Breast epithelium (tissue), 4 donors: Measurements from ENCODE around the gene FOXF1. TPM values are rescaled to one million over a fixed set of nuclear protein-coding genes. Genes with fewer than 3 reads are reported as not detected.

Experiments
- DNase-seq, 2 donors: peaks; one replicate each; pipeline ENCODE4 v3.0.0-alpha.2; 2019; ENCODE audit warnings: low spot score in 2 of 2
- H3K27ac ChIP-seq, 2 donors: fragments of 200-600 bp; sonication (generic) in 1 of 2; one replicate each; pipeline ENCODE4 v1.5.1; 2016 to 2019; ENCODE audit warnings: mild to moderate bottlenecking in 1 of 2
- H3K27me3 ChIP-seq, 2 donors: fragments of 200-600 bp; sonication (generic) in 1 of 2; one replicate each; pipeline versions ENCODE4 v1.5.1 to v1.6.0; 2017 to 2019; ENCODE audit warnings: control low read depth in 1 of 2, mild to moderate bottlenecking in 1 of 2
- H3K36me3 ChIP-seq: fragments of 200-600 bp; one replicate; pipeline ENCODE4 v1.5.1; 2019
- H3K4me1 ChIP-seq, 2 donors: fragments of 200-600 bp; sonication (generic); one replicate each; pipeline ENCODE4 v1.5.1; 2016 to 2019; ENCODE audit warnings: control low read depth in 1 of 2
- H3K4me3 ChIP-seq, 3 donors: fragments of 200-600 bp; sonication (generic); 1 replicate in 2 of 3; 2 replicates in 1 of 3; pipeline ENCODE4 v1.5.1; 2016 to 2019; ENCODE audit warnings: mild to moderate bottlenecking in 3 of 3, moderate library complexity in 2 of 3
- H3K9me3 ChIP-seq, 2 donors: fragments of 200-600 bp; sonication (generic) in 1 of 2; one replicate each; pipeline ENCODE4 v1.5.1; 2016 to 2019; ENCODE audit warnings: control low read depth in 1 of 2
- POLR2A ChIP-seq: fragments of 450-650 bp; IDR thresholded peaks from one replicate; pipeline ENCODE4 v1.6.1; 2016; ENCODE audit warnings: antibody characterized with exemption, mild to moderate bottlenecking, moderate library complexity
- POLR2AphosphoS5 ChIP-seq, 3 donors: sonication (generic); formaldehyde crosslinking; IDR thresholded peaks; one replicate each; pipeline ENCODE4 v1.6.1; 2017; ENCODE audit warnings: antibody characterized with exemption in 3 of 3
- intact Hi-C: fragments of 100-400 bp; cut with DNase I; formaldehyde crosslinking; loops from one replicate; pipeline ENCODE4 v1.15.1; 2023; ENCODE audit warnings: low total_unique reads
- total RNA-seq, 3 donors: library from RNA; depleted of rRNA; stranded (reverse); fragments of >200 nt; gene quantifications; one replicate each; pipeline ENCODE4 v1.1.0, GENCODE V29; 2016
- TF ChIP-seq, protein P1 (sequence below), 3 donors: fragments of 450-650 bp; IDR thresholded peaks; one replicate each; pipeline ENCODE4 v1.5.1; 2016 to 2017; ENCODE audit warnings: antibody characterized with exemption in 3 of 3, mild to moderate bottlenecking in 3 of 3, moderate library complexity in 3 of 3

Gene FOXF1
- total RNA-seq, 3 donors from 2014 or later: 0.15 to 0.66 TPM; not detected in 1

DNA sequence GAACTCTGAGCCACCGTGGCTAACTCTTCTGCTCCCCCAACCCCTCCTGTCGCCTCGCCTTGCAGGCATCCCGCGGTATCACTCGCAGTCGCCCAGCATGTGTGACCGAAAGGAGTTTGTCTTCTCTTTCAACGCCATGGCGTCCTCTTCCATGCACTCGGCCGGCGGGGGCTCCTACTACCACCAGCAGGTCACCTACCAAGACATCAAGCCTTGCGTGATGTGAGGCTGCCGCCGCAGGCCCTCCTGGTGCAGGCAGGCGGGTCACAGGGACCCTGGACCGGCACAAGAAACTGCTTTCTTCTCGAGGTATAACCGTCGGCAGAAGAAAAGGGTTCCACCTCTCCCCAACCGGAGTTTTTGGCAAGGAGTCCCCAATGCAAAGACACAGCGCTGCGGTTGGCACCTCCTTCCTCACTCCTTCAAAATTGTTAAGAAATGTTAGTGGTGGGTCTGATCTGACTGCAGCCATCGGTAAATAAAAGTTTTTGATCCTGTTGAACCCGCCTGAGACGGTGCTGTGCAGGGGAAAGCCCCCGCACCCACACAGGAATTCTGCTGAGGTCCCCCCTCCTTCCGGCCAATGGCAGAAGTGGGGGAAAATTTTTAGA is 2.6 kb downstream of the FOXF1 start:
- no peaks in the 10 kb centered on the region for H3K36me3 ChIP-seq
- no peaks in the 10 kb centered on the region for H3K9me3 ChIP-seq
- intact Hi-C loops: no loop called here
- no peak for TF ChIP-seq POLR2A
- TF ChIP-seq POLR2AphosphoS5 (IDR thresholded peaks at IDR 0.05): no peak
- TF ChIP-seq, protein P1, sequence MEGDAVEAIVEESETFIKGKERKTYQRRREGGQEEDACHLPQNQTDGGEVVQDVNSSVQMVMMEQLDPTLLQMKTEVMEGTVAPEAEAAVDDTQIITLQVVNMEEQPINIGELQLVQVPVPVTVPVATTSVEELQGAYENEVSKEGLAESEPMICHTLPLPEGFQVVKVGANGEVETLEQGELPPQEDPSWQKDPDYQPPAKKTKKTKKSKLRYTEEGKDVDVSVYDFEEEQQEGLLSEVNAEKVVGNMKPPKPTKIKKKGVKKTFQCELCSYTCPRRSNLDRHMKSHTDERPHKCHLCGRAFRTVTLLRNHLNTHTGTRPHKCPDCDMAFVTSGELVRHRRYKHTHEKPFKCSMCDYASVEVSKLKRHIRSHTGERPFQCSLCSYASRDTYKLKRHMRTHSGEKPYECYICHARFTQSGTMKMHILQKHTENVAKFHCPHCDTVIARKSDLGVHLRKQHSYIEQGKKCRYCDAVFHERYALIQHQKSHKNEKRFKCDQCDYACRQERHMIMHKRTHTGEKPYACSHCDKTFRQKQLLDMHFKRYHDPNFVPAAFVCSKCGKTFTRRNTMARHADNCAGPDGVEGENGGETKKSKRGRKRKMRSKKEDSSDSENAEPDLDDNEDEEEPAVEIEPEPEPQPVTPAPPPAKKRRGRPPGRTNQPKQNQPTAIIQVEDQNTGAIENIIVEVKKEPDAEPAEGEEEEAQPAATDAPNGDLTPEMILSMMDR (IDR thresholded peaks at IDR 0.05): no peak
- peaks cover 11 to 16% of the 10 kb centered on the region in 2 donors for H3K4me1 ChIP-seq
- DNase-seq: no peak
- H3K27me3 ChIP-seq: peaks cover 24 to 98% of the 10 kb centered on the region in 2 donors
- H3K27ac ChIP-seq: no peak overlapping the region
- no peak overlapping the region for H3K4me3 ChIP-seq

DNA sequence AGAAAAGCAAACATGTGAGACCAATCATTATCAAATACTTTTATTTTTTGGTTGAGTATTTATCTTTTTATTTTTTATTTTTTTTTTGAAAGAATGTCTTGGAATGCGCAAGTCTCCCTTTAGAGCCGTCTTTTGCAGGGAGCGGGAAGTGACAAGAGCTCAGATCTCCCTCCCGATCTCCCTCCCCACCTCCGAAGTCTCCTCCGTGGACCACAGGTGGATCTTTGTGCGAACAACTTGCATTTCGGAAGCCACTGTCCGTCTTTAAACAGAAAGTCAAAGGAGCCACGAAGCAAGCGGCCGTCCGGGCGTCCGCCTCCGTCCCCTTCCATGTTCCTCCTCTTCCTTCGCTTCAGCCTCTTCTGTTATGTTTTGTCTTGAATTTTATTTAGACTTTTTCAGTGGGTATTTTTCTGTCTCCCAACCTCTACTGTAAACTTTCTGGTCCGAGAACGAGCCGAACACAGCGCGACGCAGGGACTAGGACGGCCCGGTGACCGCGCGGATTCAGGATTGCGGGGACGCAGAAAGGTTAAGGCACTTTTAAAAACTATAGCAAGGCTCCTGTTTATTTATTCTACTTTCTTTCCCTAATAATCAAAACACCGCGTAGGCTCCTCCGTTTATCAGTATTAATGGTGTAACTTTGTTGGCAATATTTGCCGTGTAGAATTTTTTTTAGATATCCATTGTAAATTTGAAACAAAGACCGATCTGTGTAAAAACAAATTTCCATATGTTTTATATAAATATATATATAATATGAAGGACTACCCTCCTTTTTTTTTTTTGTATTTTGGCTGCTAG is 3.3 kb downstream of the FOXF1 start:
- H3K27me3 ChIP-seq: peaks cover 18 to 98% of the 10 kb centered on the region in 2 donors
- no peak for DNase-seq
- no peak overlapping the region for H3K4me3 ChIP-seq
- H3K4me1 ChIP-seq: peaks cover 4 to 10% of the 10 kb centered on the region in 2 donors
- H3K36me3 ChIP-seq: no peaks in the 10 kb centered on the region
- intact Hi-C loops: no loop called here
- no peak overlapping the region for H3K27ac ChIP-seq
- TF ChIP-seq, protein P1 (IDR thresholded peaks at IDR 0.05): no peak
- TF ChIP-seq POLR2AphosphoS5 (IDR thresholded peaks at IDR 0.05): no peak
- no peak for TF ChIP-seq POLR2A
- H3K9me3 ChIP-seq: no peaks in the 10 kb centered on the region

DNA sequence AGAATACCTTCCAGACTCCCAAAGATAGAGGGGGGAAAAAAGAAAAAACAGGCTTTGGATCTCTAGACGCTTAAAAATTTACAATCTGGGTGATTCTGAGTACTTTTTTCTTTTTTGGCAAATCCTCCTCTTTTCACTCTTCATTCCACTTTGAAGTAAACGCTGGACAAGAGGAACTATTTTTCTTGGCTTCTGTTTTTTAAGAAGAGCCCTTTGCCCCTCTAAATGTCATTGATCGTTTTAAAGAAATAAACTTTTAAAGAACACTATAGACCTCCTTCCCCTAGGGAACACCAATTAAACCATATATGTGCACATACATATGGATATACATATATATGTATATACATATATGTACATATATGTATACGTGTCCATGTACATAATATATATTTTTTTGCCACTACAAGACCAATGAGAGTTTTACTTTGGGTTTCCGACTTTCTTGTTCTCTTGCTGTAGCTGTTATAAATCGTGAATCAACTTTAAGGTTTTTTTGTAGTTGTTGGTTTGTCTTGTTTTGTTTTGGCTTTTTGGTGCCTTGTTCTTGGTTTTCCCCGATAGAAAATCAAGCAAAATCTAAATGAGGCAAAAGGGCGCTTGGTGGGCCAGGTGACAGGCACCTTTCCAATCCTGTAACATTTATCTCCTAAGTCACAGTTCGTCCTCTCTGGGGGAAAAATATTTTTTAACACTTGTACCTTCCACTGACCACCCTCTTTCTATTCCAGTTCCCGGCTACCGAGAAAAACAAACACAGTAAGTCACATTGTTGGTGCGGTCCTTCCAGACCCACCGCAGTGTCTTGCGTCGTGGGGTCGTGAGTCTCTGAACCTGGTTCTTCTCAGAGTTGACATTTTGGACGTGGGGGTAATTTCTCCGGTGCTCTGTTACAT is 4.4 kb downstream of the FOXF1 start:
- intact Hi-C loops: no loop called here
- no peak for DNase-seq
- Histone ChIP-seq H3K27ac (no peak overlapping the region), H3K27me3 (peaks cover 15 to 98% of the 10 kb centered on the region in 2 donors), H3K36me3 (no peaks in the 10 kb centered on the region), H3K9me3 (no peaks in the 10 kb centered on the region), H3K4me1 (peaks cover 0 to 6% of the 10 kb centered on the region in 2 donors), H3K4me3 (no peak overlapping the region)
- TF ChIP-seq POLR2AphosphoS5 (IDR thresholded peaks at IDR 0.05) (no peak), POLR2A (no peak)
- TF ChIP-seq, protein P1 (IDR thresholded peaks at IDR 0.05): no peak

DNA sequence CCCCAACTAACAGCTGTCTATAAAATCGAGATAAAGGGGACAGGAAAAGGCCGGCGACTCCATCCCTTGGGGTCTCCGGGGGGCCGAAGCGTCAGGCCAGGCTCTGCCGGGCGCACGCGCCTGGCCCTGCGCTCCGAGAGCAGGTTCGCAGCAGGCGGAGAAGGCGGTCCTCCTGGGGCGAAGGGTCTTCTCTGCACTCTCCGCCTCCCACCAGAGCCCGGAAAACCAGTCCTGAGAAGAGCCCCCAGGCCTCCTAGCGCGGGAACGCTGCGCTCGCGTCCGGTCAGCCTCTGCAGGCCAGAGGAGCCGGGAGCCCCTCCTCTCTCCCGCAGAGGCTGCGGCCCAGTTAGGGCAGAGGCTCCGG is 5.1 kb downstream of the FOXF1 start:
- Histone ChIP-seq H3K9me3 (no peaks in the 10 kb centered on the region), H3K27me3 (peaks cover 15 to 98% of the 10 kb centered on the region in 2 donors), H3K4me1 (no peaks in the 10 kb centered on the region), H3K36me3 (no peaks in the 10 kb centered on the region), H3K4me3 (no peak overlapping the region), H3K27ac (no peak overlapping the region)
- intact Hi-C loops: no loop called here
- TF ChIP-seq POLR2A (no peak), POLR2AphosphoS5 (IDR thresholded peaks at IDR 0.05) (no peak)
- TF ChIP-seq, protein P1 (IDR thresholded peaks at IDR 0.05): no peak
- DNase-seq: no peak
